B cell (primary cell): Measurements from ENCODE around the gene PPP4R4.

Experiments used
- EZH2 ChIP-seq: IDR thresholded peaks from 2 replicates; pipeline ENCODE4 v1.6.1; 2012; ENCODE audit warnings: borderline replicate concordance, low read depth, mild to moderate bottlenecking, moderate library complexity, low read length; ENCODE audit not compliant: insufficient read depth, poor library complexity, severe bottlenecking
- TF ChIP-seq, protein P1 (sequence below): fragments of 200-600 bp; IDR thresholded peaks from one replicate; pipeline ENCODE4 v1.8.0; 2022; ENCODE audit warnings: antibody characterized with exemption, mild to moderate bottlenecking

DNA sequence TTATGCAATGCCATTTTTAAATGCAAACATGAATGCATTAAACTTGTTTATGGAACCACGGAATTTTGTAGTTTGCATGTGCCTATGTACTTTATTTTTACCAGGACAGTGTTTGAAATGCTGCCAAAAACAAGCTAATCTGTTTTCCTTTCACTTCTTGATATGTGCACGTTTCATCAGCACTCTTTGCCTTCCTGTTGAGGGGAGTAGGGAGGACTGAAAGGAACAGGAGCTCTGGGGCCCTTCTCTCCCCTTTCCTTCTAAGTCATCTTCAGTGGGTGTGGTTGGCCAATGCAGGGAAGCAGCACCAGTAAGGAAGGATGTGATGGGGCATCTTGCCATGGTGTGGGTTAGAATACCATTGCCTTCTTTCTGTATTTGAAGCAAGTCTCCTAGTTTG is 12.1 kb upstream of the PPP4R4 start:
- TF ChIP-seq, protein P1, sequence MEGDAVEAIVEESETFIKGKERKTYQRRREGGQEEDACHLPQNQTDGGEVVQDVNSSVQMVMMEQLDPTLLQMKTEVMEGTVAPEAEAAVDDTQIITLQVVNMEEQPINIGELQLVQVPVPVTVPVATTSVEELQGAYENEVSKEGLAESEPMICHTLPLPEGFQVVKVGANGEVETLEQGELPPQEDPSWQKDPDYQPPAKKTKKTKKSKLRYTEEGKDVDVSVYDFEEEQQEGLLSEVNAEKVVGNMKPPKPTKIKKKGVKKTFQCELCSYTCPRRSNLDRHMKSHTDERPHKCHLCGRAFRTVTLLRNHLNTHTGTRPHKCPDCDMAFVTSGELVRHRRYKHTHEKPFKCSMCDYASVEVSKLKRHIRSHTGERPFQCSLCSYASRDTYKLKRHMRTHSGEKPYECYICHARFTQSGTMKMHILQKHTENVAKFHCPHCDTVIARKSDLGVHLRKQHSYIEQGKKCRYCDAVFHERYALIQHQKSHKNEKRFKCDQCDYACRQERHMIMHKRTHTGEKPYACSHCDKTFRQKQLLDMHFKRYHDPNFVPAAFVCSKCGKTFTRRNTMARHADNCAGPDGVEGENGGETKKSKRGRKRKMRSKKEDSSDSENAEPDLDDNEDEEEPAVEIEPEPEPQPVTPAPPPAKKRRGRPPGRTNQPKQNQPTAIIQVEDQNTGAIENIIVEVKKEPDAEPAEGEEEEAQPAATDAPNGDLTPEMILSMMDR: no peak
- no peak for TF ChIP-seq EZH2
